ENCODE measurements around the gene PRKCH. TPM values are rescaled to one million over a fixed set of nuclear protein-coding genes. Genes with fewer than 3 reads are reported as not detected.

PRKCH gene
- 9.3 TPM for polyA plus RNA-seq (2013, experiment 1 of 2)
- polyA plus RNA-seq (2013, experiment 2 of 2) = 7.0 TPM

DNA sequence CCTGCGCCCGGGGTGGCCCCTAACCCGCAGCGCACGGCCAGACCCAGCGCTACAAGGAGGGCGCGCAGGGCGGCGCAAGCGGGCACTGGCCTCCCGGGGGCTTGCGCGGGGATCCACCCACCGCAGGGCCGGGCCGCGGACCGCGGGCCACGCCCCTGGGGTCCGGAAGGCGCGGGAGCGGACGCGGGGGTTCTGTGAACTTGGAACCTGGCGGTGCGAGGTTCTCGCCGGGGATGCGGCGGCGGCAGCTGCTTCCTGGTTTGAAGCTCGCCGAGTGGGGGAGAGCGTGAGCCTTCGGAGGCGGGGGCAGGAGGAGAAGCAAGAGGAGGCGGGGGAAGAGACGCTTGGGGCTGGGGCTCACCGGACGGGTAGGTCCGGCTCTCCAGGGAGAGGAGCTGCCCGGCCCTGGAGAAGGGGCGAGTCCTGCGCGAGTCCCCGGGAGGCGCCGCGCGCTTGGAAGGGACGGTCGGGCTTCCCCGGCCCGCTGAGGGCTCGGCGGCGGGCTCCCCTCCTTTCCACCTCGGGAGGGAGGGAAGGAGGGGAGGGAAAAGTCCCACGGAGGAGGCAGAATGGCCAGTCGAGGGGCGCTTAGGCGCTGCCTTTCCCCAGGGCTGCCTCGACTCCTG is at the start of gene PRKCH:
Gene PRKCH (plus strand): TSS at position 195 of the 626 bp plus-strand sequence. CDS start 523 bp downstream, outside the sequence.
- H3K79me2 ChIP-seq (ENCODE audit: control insufficient read depth, insufficient read depth, low read length) = no peaks in the 10 kb centered on the region
- no peak within 1 kb of the TSS for H3K27ac ChIP-seq (ENCODE audit: low read depth, low read length)
- H3K18ac ChIP-seq (ENCODE audit: low read length) = peak within 1 kb of the TSS; percentile 77
- no peak within 1 kb of the TSS for H4K5ac ChIP-seq (ENCODE audit: low read length)
- no peaks in the 10 kb centered on the region for H3K36me3 ChIP-seq (ENCODE audit: control insufficient read depth, insufficient read depth, low read length)
- no peaks in the 10 kb centered on the region for H3K27me3 ChIP-seq (ENCODE audit: insufficient read depth, low read length, poor library complexity)
- peak within 1 kb of the TSS; percentile 15 for H3K23ac ChIP-seq (ENCODE audit: low read length)
- peak within 1 kb of the TSS; percentile 69 for H3K56ac ChIP-seq (ENCODE audit: low read length)
- peak within 1 kb of the TSS; percentile 81 for H3K4me2 ChIP-seq (ENCODE audit: low read length)
- H2AK5ac ChIP-seq (ENCODE audit: low read length) = no peak within 1 kb of the TSS
- H2BK120ac ChIP-seq (ENCODE audit: low read depth, low read length) = no peak within 1 kb of the TSS
- peak; percentile 89 for DNase-seq
- H4K8ac ChIP-seq (ENCODE audit: low read depth, low read length) = no peak within 1 kb of the TSS
- H3K4ac ChIP-seq (ENCODE audit: low read depth, low read length) = peak within 1 kb of the TSS; percentile 45
- no peak within 1 kb of the TSS for H2BK5ac ChIP-seq (ENCODE audit: low read length)
- peak within 1 kb of the TSS; percentile 57 for H3K9ac ChIP-seq (ENCODE audit: low read length)
- no peak within 1 kb of the TSS for H2BK15ac ChIP-seq (replicated peaks; ENCODE audit: low read depth)
- no peaks in the 10 kb centered on the region for H3K79me1 ChIP-seq (ENCODE audit: low read length)
- peak within 1 kb of the TSS; percentile 10 for H3K4me3 ChIP-seq (ENCODE audit: low read length)
- no CpG with 5 or more reads among the region's 66 CpGs for WGBS (ENCODE audit: extremely low coverage, insufficient coverage, low lambda C conversion rate)
- peaks cover 3% of the 10 kb centered on the region for H3K4me1 ChIP-seq (ENCODE audit: control insufficient read depth, low read depth, low read length)

DNA sequence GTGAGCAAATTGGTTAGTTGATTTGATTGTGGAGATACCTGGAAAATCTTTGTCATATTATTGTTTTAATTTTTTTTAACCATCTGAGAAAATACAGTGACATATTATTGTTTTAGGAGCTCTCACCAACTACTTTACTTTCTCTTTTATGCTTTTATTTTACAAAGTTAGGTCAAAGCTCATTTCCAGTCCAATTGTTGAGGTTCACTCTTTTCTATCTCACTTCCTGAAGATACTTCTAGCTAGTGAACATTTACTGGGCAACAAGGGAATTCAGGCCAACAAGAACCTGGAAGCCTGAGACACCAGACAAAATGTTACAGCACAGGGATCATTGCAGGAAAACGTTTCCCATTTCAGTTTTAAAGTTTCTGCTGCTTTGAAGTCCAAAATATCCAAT is 44.1 kb upstream of the PRKCH start:
- Histone ChIP-seq H3K27me3 (ENCODE audit: insufficient read depth, low read length, poor library complexity) (no peaks in the 10 kb centered on the region), H2AK5ac (ENCODE audit: low read length) (no peak overlapping the region), H3K79me2 (ENCODE audit: control insufficient read depth, insufficient read depth, low read length) (no peaks in the 10 kb centered on the region), H3K36me3 (ENCODE audit: control insufficient read depth, insufficient read depth, low read length) (no peaks in the 10 kb centered on the region), H3K23ac (ENCODE audit: low read length) (no peak overlapping the region), H3K27ac (ENCODE audit: low read depth, low read length) (no peak overlapping the region), H2BK120ac (ENCODE audit: low read depth, low read length) (no peak overlapping the region), H2BK5ac (ENCODE audit: low read length) (no peak overlapping the region), H3K4ac (ENCODE audit: low read depth, low read length) (no peak overlapping the region), H3K79me1 (ENCODE audit: low read length) (no peaks in the 10 kb centered on the region), H4K5ac (ENCODE audit: low read length) (no peak overlapping the region), H3K18ac (ENCODE audit: low read length) (no peak overlapping the region), H3K4me3 (ENCODE audit: low read length) (no peak overlapping the region), H2BK15ac (replicated peaks; ENCODE audit: low read depth) (no peak overlapping the region), H4K8ac (ENCODE audit: low read depth, low read length) (no peak overlapping the region), H3K4me2 (ENCODE audit: low read length) (no peak overlapping the region), H3K56ac (ENCODE audit: low read length) (no peak overlapping the region), H3K4me1 (ENCODE audit: control insufficient read depth, low read depth, low read length) (no peaks in the 10 kb centered on the region), H3K9ac (ENCODE audit: low read length) (no peak overlapping the region)
- no CpG with 5 or more reads among the region's 1 CpG for WGBS (ENCODE audit: extremely low coverage, insufficient coverage, low lambda C conversion rate)
- no peak for DNase-seq

DNA sequence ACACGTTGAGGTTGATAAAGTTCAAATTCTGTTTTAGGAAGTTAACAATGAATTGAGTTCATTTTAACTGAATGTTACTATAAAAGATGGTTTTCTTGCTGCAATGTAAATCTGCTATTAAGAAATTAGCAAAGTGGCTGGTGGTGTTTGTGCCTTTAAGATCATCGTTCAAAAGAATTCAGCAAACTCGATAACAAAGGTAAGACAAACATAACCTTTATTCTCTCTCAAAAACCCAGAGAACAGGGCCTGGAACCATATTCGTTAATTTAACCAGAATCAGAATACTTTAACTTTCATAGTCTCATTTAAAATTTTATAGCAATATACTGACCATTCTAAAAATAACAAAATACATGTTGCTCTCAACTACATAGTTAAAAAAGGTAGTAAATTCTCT is 43.6 kb upstream of the PRKCH start:
- H3K4me3 ChIP-seq (ENCODE audit: low read length) = no peak overlapping the region
- no peak overlapping the region for H3K9ac ChIP-seq (ENCODE audit: low read length)
- no CpG with 5 or more reads among the region's 4 CpGs for WGBS (ENCODE audit: extremely low coverage, insufficient coverage, low lambda C conversion rate)

DNA sequence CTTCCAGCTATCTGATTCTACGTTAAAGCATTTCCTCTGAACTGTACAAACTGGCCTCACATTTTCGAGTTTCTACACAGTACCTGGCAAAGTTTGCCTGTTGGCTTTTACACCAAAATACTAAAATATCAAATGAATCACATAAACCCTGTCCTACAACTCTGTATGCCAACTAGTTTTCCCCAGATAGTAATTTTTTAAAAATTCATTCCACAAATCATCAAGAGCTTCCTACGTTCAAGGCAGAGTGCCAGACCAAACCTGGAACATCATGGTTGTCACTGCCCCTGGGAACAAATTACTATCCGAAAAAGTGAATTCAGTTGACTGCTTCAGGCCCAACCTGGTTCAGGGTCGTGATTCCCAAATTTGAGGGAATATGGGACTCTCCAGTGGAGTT is 42.3 kb upstream of the PRKCH start:
- no peak overlapping the region for H3K56ac ChIP-seq (ENCODE audit: low read length)
- H4K5ac ChIP-seq (ENCODE audit: low read length) = no peak overlapping the region
- H3K27me3 ChIP-seq (ENCODE audit: insufficient read depth, low read length, poor library complexity) = no peaks in the 10 kb centered on the region
- H3K4ac ChIP-seq (ENCODE audit: low read depth, low read length) = no peak overlapping the region
- H3K79me2 ChIP-seq (ENCODE audit: control insufficient read depth, insufficient read depth, low read length) = no peaks in the 10 kb centered on the region
- H2BK5ac ChIP-seq (ENCODE audit: low read length) = no peak overlapping the region
- H2BK120ac ChIP-seq (ENCODE audit: low read depth, low read length) = no peak overlapping the region
- no peaks in the 10 kb centered on the region for H3K4me1 ChIP-seq (ENCODE audit: control insufficient read depth, low read depth, low read length)
- H2BK15ac ChIP-seq (replicated peaks; ENCODE audit: low read depth) = no peak overlapping the region
- no peak overlapping the region for H4K8ac ChIP-seq (ENCODE audit: low read depth, low read length)
- no peak overlapping the region for H3K9ac ChIP-seq (ENCODE audit: low read length)
- H2AK5ac ChIP-seq (ENCODE audit: low read length) = no peak overlapping the region
- no peak overlapping the region for H3K18ac ChIP-seq (ENCODE audit: low read length)
- no peak overlapping the region for H3K27ac ChIP-seq (ENCODE audit: low read depth, low read length)
- no peak overlapping the region for H3K23ac ChIP-seq (ENCODE audit: low read length)
- no peaks in the 10 kb centered on the region for H3K36me3 ChIP-seq (ENCODE audit: control insufficient read depth, insufficient read depth, low read length)
- no CpG with 5 or more reads among the region's 5 CpGs for WGBS (ENCODE audit: extremely low coverage, insufficient coverage, low lambda C conversion rate)
- H3K4me3 ChIP-seq (ENCODE audit: low read length) = no peak overlapping the region
- DNase-seq = no peak
- no peak overlapping the region for H3K4me2 ChIP-seq (ENCODE audit: low read length)
- no peaks in the 10 kb centered on the region for H3K79me1 ChIP-seq (ENCODE audit: low read length)

More for the DNA sequence above, 43.6 kb upstream of the PRKCH start:
- Histone ChIP-seq H3K79me1 (ENCODE audit: low read length) (no peaks in the 10 kb centered on the region), H2BK5ac (ENCODE audit: low read length) (no peak overlapping the region), H2AK5ac (ENCODE audit: low read length) (no peak overlapping the region), H3K18ac (ENCODE audit: low read length) (no peak overlapping the region), H2BK120ac (ENCODE audit: low read depth, low read length) (no peak overlapping the region), H3K27ac (ENCODE audit: low read depth, low read length) (no peak overlapping the region), H4K8ac (ENCODE audit: low read depth, low read length) (no peak overlapping the region), H4K5ac (ENCODE audit: low read length) (no peak overlapping the region), H3K56ac (ENCODE audit: low read length) (no peak overlapping the region), H3K27me3 (ENCODE audit: insufficient read depth, low read length, poor library complexity) (no peaks in the 10 kb centered on the region), H3K4ac (ENCODE audit: low read depth, low read length) (no peak overlapping the region), H3K79me2 (ENCODE audit: control insufficient read depth, insufficient read depth, low read length) (no peaks in the 10 kb centered on the region), H3K4me1 (ENCODE audit: control insufficient read depth, low read depth, low read length) (no peaks in the 10 kb centered on the region), H3K36me3 (ENCODE audit: control insufficient read depth, insufficient read depth, low read length) (no peaks in the 10 kb centered on the region), H3K4me2 (ENCODE audit: low read length) (no peak overlapping the region), H3K23ac (ENCODE audit: low read length) (no peak overlapping the region), H2BK15ac (replicated peaks; ENCODE audit: low read depth) (no peak overlapping the region)
- no peak for DNase-seq

DNA sequence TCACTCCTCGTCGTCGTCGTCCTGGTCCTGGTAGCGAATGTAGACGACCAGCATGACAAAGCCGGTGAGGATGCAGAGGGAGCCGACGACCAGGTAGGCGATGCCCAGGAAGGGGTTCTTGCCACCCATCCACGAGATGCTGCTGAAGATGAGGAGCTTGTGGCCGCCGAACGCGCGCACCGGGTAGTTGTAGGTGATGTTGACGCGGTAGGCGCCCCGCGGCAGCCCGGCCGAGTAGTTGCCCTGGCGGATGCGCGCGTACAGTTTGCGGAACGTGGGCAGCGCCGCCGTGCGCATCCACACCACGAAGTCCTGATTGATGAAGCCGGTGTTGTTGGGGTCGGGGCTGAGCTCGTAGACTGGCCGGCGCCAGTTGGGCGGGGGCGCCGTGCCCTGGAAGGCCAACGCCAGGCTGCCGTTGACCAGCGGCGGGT is 41.3 kb upstream of the PRKCH start:
- Histone ChIP-seq H3K79me2 (ENCODE audit: control insufficient read depth, insufficient read depth, low read length) (no peaks in the 10 kb centered on the region), H3K36me3 (ENCODE audit: control insufficient read depth, insufficient read depth, low read length) (no peaks in the 10 kb centered on the region), H3K4me1 (ENCODE audit: control insufficient read depth, low read depth, low read length) (no peaks in the 10 kb centered on the region), H3K9ac (ENCODE audit: low read length) (peak overlapping the region; percentile 70), H3K23ac (ENCODE audit: low read length) (no peak overlapping the region), H2BK15ac (replicated peaks; ENCODE audit: low read depth) (no peak overlapping the region), H3K79me1 (ENCODE audit: low read length) (no peaks in the 10 kb centered on the region), H2BK120ac (ENCODE audit: low read depth, low read length) (no peak overlapping the region), H2BK5ac (ENCODE audit: low read length) (no peak overlapping the region), H2AK5ac (ENCODE audit: low read length) (no peak overlapping the region), H3K4ac (ENCODE audit: low read depth, low read length) (no peak overlapping the region), H3K56ac (ENCODE audit: low read length) (peak overlapping the region; percentile 91), H4K5ac (ENCODE audit: low read length) (no peak overlapping the region), H3K27me3 (ENCODE audit: insufficient read depth, low read length, poor library complexity) (no peaks in the 10 kb centered on the region), H3K4me3 (ENCODE audit: low read length) (no peak overlapping the region), H3K27ac (ENCODE audit: low read depth, low read length) (no peak overlapping the region), H3K4me2 (ENCODE audit: low read length) (peak overlapping the region; percentile 82), H4K8ac (ENCODE audit: low read depth, low read length) (no peak overlapping the region), H3K18ac (ENCODE audit: low read length) (no peak overlapping the region)
- no peak for DNase-seq
- no CpG with 5 or more reads among the region's 47 CpGs for WGBS (ENCODE audit: extremely low coverage, insufficient coverage, low lambda C conversion rate)
